ENCODE measurements around the gene PGM2. TPM values are rescaled to one million over a fixed set of nuclear protein-coding genes. Genes with fewer than 3 reads are reported as not detected.
"Not testable (repeated sequence)": the region's sequence is repeated elsewhere in the genome, so short reads cannot be mapped to it uniquely, and the experiment has no call there.

The PGM2 gene
- polyA plus RNA-seq, 1 donor from 2014 or later = 9.3 TPM

- TF ChIP-seq RAD21 (conservative IDR thresholded peaks at IDR 0.05) (no peak), MXI1 (conservative IDR thresholded peaks at IDR 0.05; ENCODE audit: poor library complexity, severe bottlenecking) (no peak)
Observed at GRCh38 chr4:37818752-37819151, 7.7 kb upstream of the PGM2 start (continued).

DNA sequence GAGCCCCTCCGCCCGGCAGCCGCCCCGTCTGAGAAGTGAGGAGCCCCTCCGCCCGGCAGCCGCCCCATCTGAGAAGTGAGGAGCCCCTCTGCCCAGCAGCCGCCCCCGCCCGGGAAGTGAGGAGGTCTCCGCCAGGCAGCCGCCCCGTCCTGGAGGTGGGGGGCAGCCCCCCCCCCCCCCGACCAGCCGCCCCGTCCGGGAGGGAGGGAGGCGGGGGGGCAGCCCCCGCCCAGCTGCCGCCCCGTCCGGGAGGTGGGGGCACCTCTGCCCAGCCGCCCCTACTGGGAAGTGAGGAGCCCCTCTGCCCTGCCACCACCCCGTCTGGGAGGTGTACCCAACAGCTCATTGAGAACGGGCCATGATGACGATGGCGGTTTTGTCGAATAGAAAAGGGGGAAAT, 6.0 kb upstream of the PGM2 start:
- not testable (repeated sequence) for H3K79me2 ChIP-seq (replicated peaks; ENCODE audit: insufficient read depth, low read length); H3K36me3 ChIP-seq (ENCODE audit: insufficient read depth, low read length); H3K27ac ChIP-seq (ENCODE audit: low read length); H3K4me2 ChIP-seq (ENCODE audit: low read length); H3K4me3 ChIP-seq (ENCODE audit: low read length); H3K9me3 ChIP-seq (ENCODE audit: low read length); H3K27me3 ChIP-seq (ENCODE audit: insufficient read depth, low read depth, low read length); H4K20me1 ChIP-seq (ENCODE audit: insufficient read depth); H2AFZ ChIP-seq (ENCODE audit: low read depth, low read length); H3K9ac ChIP-seq (ENCODE audit: low read length); H3F3A ChIP-seq (ENCODE audit: insufficient read depth, low read length, poor library complexity, severe bottlenecking); H3K9me2 ChIP-seq (ENCODE audit: insufficient read depth, low read length)

GRCh38 chr4:37821953-37822605, 4.4 kb upstream of the PGM2 start:
- no peaks in the 10 kb centered on the region for H3K36me3 ChIP-seq (ENCODE audit: insufficient read depth, low read length)
- no peaks in the 10 kb centered on the region for H4K20me1 ChIP-seq (ENCODE audit: insufficient read depth)
- H3K27me3 ChIP-seq (ENCODE audit: insufficient read depth, low read depth, low read length) = no peaks in the 10 kb centered on the region
- H2AFZ ChIP-seq (ENCODE audit: low read depth, low read length) = no peak overlapping the region
- no peaks in the 10 kb centered on the region for H3K9me2 ChIP-seq (ENCODE audit: insufficient read depth, low read length)
- H3F3A ChIP-seq (ENCODE audit: insufficient read depth, low read length, poor library complexity, severe bottlenecking) = no peaks in the 10 kb centered on the region
- TF ChIP-seq POLR2AphosphoS5 (IDR thresholded peaks at IDR 0.05) (no peak), EZH2 (IDR thresholded peaks at IDR 0.05; ENCODE audit: borderline replicate concordance, insufficient read depth, low read length, poor library complexity, severe bottlenecking) (no peak), RAD21 (conservative IDR thresholded peaks at IDR 0.05) (no peak), MXI1 (conservative IDR thresholded peaks at IDR 0.05; ENCODE audit: poor library complexity, severe bottlenecking) (no peak), TAF1 (IDR thresholded peaks at IDR 0.05; ENCODE audit: low read depth) (no peak), EP300 (conservative IDR thresholded peaks at IDR 0.05; ENCODE audit: poor library complexity, severe bottlenecking) (no peak), SMC3 (conservative IDR thresholded peaks at IDR 0.05; ENCODE audit: poor library complexity) (no peak)
- TF ChIP-seq, protein P1, sequence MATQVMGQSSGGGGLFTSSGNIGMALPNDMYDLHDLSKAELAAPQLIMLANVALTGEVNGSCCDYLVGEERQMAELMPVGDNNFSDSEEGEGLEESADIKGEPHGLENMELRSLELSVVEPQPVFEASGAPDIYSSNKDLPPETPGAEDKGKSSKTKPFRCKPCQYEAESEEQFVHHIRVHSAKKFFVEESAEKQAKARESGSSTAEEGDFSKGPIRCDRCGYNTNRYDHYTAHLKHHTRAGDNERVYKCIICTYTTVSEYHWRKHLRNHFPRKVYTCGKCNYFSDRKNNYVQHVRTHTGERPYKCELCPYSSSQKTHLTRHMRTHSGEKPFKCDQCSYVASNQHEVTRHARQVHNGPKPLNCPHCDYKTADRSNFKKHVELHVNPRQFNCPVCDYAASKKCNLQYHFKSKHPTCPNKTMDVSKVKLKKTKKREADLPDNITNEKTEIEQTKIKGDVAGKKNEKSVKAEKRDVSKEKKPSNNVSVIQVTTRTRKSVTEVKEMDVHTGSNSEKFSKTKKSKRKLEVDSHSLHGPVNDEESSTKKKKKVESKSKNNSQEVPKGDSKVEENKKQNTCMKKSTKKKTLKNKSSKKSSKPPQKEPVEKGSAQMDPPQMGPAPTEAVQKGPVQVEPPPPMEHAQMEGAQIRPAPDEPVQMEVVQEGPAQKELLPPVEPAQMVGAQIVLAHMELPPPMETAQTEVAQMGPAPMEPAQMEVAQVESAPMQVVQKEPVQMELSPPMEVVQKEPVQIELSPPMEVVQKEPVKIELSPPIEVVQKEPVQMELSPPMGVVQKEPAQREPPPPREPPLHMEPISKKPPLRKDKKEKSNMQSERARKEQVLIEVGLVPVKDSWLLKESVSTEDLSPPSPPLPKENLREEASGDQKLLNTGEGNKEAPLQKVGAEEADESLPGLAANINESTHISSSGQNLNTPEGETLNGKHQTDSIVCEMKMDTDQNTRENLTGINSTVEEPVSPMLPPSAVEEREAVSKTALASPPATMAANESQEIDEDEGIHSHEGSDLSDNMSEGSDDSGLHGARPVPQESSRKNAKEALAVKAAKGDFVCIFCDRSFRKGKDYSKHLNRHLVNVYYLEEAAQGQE (IDR thresholded peaks at IDR 0.05; ENCODE audit: borderline replicate concordance) = no peak
- TF ChIP-seq, protein P2, sequence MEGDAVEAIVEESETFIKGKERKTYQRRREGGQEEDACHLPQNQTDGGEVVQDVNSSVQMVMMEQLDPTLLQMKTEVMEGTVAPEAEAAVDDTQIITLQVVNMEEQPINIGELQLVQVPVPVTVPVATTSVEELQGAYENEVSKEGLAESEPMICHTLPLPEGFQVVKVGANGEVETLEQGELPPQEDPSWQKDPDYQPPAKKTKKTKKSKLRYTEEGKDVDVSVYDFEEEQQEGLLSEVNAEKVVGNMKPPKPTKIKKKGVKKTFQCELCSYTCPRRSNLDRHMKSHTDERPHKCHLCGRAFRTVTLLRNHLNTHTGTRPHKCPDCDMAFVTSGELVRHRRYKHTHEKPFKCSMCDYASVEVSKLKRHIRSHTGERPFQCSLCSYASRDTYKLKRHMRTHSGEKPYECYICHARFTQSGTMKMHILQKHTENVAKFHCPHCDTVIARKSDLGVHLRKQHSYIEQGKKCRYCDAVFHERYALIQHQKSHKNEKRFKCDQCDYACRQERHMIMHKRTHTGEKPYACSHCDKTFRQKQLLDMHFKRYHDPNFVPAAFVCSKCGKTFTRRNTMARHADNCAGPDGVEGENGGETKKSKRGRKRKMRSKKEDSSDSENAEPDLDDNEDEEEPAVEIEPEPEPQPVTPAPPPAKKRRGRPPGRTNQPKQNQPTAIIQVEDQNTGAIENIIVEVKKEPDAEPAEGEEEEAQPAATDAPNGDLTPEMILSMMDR (IDR thresholded peaks at IDR 0.05; ENCODE audit: poor library complexity, severe bottlenecking) = no peak
- H3K27ac ChIP-seq (ENCODE audit: low read length) = no peak overlapping the region
- H3K79me2 ChIP-seq (replicated peaks; ENCODE audit: insufficient read depth, low read length) = no peaks in the 10 kb centered on the region
- H3K4me3 ChIP-seq (ENCODE audit: low read length) = no peak overlapping the region
- no peaks in the 10 kb centered on the region for H3K9me3 ChIP-seq (ENCODE audit: low read length)
- H3K9ac ChIP-seq (ENCODE audit: low read length) = no peak overlapping the region
- no peak overlapping the region for H3K4me2 ChIP-seq (ENCODE audit: low read length)
